ENCODE measurements around the gene TTN.

DNA sequence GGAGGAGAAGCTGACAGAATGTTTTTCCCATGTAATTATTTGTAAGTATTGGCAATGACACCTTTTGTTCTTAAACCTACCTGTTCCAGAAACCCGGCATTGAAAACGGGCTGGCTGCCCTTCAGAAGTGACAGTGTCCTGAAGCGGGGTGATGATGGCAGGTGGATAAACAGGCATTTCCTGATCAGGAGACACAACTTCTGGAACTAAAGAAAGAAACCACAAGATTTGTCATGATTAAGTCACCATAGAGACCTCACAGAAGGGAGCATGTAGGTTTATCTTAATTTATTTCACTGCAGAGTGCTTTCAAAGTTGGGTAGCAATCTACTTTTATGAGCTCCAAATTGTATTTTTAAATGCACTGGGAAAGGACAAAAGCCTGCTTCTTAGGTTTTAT, 43.1 kb downstream of the TTN start:
- TF ChIP-seq ELF4 (IDR thresholded peaks at IDR 0.05) (no peak), SP1 (IDR thresholded peaks at IDR 0.05) (no peak)
